ENCODE data around the gene KCTD21. TPM values are rescaled to one million over a fixed set of nuclear protein-coding genes. Genes with fewer than 3 reads are reported as not detected.
A peak's percentile ranks its signal among the peaks of the same experiment; 100 is the strongest.
"Not testable (repeated sequence)": the region's sequence is repeated elsewhere in the genome, so short reads cannot be mapped to it uniquely, and the experiment has no call there.

Gene KCTD21, protein sequence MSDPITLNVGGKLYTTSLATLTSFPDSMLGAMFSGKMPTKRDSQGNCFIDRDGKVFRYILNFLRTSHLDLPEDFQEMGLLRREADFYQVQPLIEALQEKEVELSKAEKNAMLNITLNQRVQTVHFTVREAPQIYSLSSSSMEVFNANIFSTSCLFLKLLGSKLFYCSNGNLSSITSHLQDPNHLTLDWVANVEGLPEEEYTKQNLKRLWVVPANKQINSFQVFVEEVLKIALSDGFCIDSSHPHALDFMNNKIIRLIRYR
- 2.8 and 3.2 TPM in 2 replicates for total RNA-seq (2014; rRNA removed; shearing (Covaris generic))

DNA sequence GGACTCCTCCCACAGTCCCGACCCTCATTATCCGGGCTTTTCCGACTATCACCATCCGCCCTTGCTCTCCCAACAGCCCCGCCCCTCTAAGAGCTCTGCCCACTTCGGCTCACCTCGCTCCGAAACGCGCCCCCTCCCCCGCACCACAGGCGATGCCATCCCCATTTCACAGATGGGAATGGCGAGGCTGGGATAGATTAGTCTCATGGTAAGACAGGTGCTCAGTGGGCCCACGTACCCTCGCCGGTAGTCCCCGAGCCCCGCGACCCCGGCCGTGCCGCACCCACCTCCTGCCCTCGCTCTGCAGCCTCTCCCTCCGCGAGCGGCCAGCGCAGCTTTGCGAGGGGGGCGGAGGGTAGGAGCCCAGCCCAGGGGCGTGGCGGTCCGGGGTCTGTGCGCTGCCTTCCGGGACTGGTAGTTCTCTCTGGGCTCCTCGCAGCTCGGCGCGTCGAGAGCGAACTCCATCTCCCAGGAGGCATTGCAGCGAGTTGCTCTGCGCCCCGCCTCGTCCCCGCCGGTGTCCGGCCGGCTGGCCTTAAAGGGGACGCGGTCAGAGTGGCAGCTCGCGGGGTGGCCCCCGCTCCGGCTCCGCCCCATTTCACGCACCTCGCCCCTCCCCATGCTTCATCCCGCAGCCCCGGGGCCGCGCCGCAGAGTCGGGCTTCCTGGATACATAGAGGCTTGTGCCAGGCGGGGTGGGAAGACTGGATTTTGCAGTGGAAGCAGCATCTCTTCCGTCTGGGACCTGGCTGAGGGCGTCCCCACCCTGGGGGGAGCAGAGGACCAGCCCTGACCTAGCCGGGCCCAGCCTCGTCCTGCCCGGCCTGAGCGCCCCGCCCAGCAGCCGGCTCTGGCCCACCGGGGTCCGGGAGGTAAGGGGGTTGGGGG lies at the start of gene KCTD21, which contains the start of gene USP35:
Gene KCTD21, minus strand, starts transcription at position 341 of the 888 bp plus-strand sequence. CDS start 14,072 bp downstream, outside the sequence.
Gene USP35, plus strand, starts transcription at position 634 of the 888 bp plus-strand sequence. CDS start 7,327 bp downstream, outside the sequence.
- Histone ChIP-seq H3K4me3 (ENCODE audit: insufficient read depth, low read depth, low read length) (peak within 1 kb of the TSS; percentile 66), H3K27me3 (ENCODE audit: control insufficient read depth, insufficient read depth, low read length) (peaks cover 6% of the 10 kb centered on the region; the same call in 1 of the 2 replicates), H3K36me3 (replicated peaks; ENCODE audit: control insufficient read depth, insufficient read depth, low read length) (no peaks in the 10 kb centered on the region)
- peak; percentile 99 for DNase-seq

DNA sequence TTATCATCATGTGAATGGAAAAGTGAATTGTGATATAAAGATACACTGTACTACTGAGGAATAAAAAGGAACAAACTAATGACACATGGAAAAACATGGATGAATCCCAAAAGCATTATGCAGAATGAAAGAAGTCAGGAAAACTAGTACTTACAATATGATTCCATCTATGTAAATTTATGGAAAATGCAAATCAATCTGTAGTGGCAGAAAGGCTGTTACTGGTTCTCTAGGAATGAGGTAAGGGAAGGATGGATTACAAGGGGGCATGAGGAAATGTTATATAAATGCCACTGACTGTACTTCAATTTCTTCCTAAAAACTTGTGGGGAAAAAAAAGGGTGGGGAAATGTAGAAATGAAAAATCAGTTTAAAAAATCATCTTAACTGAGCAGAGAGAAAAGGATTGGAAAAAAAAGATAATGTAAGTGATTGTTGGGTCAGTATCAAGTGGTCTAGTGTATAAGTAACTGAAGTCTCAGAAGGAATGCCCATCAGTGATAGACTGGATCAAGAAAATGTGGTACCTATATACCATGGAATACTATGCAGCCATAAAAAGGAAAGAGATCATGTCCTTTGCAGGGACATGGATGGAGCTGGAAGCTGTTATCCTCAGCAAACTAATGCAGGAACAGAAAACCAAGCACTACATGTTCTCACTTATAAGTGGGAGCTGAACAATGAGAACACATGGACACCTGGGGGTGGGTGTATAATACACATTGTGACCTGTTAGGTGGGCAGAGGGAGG lies 49.0 kb upstream of the KCTD21 start:
- Histone ChIP-seq H3K27me3 (ENCODE audit: control insufficient read depth, insufficient read depth, low read length) (no peaks in the 10 kb centered on the region), H3K4me3 (ENCODE audit: insufficient read depth, low read depth, low read length) (no peak overlapping the region), H3K36me3 (replicated peaks; ENCODE audit: control insufficient read depth, insufficient read depth, low read length) (no peaks in the 10 kb centered on the region)
- DNase-seq: no peak

DNA sequence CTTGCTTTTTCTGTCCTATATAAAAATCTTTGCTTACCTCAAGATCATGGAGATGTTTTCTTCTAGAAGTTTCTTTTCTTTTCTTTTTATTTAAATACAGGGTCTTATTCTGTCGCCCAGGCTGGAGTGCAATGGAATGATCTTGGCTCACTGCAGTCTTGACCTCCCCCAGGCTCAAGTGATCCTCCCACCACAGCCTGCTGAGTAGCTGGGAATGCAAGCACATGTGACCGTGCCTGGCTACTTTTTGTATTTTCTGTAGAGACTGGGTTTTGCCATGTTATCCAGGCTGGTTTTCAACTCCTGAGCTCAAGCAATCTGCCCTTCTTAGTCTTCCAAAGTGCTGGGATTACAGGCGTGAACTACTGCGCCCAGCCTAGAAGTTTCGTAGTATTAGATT lies 45.6 kb upstream of the KCTD21 start:
- DNase-seq: no peak

DNA sequence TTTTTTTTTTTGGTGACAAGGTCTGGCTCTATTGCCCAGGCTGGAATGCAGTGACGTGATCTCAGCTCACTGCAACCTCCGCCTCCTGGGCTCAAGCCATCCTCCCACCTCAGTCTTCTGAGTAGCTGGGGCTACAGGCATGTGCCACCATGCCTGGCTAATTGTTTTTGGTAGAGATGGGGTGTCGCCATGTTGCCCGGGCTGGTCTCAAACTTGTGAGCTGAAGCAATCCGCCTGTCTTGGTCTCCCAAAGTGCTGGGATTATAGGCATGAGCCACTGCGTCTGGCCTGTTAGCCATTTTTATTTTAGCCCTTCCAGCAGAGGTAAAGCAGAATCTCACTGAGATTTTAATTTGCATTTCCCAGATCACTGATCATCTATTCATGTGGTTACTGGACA lies 44.6 kb upstream of the KCTD21 start:
- H3K4me3 ChIP-seq (ENCODE audit: insufficient read depth, low read depth, low read length); H3K27me3 ChIP-seq (ENCODE audit: control insufficient read depth, insufficient read depth, low read length); DNase-seq; H3K36me3 ChIP-seq (replicated peaks; ENCODE audit: control insufficient read depth, insufficient read depth, low read length): not testable (repeated sequence)

More for the DNA sequence above, 45.6 kb upstream of the KCTD21 start:
- Histone ChIP-seq H3K36me3 (replicated peaks; ENCODE audit: control insufficient read depth, insufficient read depth, low read length) (no peaks in the 10 kb centered on the region), H3K4me3 (ENCODE audit: insufficient read depth, low read depth, low read length) (no peak overlapping the region), H3K27me3 (ENCODE audit: control insufficient read depth, insufficient read depth, low read length) (no peaks in the 10 kb centered on the region)

DNA sequence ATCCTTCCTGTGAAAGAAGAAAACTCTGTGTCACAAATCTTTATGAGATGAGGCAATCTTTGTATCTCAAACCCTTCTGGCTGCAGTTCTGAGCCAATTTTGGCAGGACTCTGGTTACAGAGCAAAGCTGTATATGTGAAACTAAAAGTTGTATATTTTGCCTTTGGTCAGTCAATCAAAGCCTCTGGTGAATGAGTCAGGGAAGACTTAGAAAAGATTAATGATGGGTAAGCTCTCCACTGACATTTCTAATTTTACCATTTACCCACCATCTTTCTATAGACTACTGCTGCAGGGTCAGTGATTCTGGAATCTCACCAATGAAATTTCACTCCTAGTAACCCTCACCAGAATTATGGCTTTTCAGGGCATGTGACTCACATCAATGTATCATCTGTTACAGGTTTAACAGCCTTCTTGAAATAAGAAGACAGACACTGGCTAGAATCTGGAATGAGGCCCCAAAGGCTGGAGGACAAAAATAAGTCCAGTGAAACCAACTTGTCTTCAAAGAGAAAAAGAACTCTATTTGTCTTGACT lies 43.6 kb upstream of the KCTD21 start:
- Histone ChIP-seq H3K36me3 (replicated peaks; ENCODE audit: control insufficient read depth, insufficient read depth, low read length) (no peaks in the 10 kb centered on the region), H3K4me3 (ENCODE audit: insufficient read depth, low read depth, low read length) (no peak overlapping the region), H3K27me3 (ENCODE audit: control insufficient read depth, insufficient read depth, low read length) (no peaks in the 10 kb centered on the region)
- DNase-seq: no peak

DNA sequence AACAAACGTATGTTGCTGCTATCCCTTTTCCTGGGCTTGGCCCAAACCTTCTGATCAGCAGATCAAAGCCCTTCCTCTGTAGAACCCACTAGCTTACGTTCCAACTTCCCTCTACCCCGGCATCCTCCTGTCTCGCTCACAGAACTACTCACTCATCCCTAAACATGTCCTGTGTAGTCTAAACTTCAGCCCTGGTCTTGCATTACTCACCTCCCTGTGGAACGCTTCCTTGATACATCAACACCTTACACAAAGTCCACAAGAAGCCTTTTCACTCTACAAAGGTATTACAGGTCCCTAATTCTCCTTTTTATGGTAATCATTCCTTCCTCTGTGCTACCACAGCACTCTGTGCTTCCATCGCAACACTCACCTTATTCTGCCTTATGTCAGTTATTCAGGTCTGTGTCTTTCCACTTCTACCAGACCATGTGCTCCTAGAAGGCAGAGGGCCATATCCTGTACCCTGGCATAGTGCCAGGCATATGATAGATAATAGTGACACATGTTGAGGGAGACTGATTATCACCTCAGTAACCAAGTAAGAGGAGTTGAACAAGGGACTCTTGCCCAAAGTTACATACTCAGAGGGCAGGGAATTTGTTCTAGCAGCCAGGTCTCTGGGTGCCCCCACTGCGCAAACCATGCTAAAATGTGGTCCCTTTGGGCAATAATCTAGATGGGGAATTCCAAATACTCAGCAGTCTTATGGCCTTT lies 41.9 kb upstream of the KCTD21 start:
- no peak for DNase-seq
- no peak overlapping the region for H3K4me3 ChIP-seq (ENCODE audit: insufficient read depth, low read depth, low read length)
- H3K36me3 ChIP-seq (replicated peaks; ENCODE audit: control insufficient read depth, insufficient read depth, low read length): no peaks in the 10 kb centered on the region
- H3K27me3 ChIP-seq (ENCODE audit: control insufficient read depth, insufficient read depth, low read length): no peaks in the 10 kb centered on the region

DNA sequence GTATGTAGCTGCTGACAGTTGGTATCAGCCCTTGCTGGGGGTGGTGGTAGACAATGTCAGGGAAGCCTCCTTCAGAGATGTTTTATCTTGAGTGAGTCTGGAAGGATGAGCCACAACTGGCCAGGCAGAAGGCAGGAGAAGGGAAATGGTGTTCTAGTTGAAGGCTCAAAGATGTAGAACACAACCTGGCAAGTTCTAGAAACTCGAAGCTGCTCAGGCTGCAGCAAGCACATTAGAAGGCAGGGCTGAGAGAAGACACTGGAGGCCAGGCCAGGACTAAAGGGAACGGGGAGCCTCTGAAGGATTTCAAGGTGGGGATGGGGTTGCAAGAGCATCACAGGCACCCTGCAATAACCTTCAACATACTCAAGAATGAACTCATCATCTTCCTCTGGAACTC lies 40.7 kb upstream of the KCTD21 start:
- H3K4me3 ChIP-seq (ENCODE audit: insufficient read depth, low read depth, low read length): no peak overlapping the region
- DNase-seq: no peak
- H3K36me3 ChIP-seq (replicated peaks; ENCODE audit: control insufficient read depth, insufficient read depth, low read length): 0 out of 2 replicates have a peak, but pooled peaks cover 1% of the 10 kb centered on the region
- H3K27me3 ChIP-seq (ENCODE audit: control insufficient read depth, insufficient read depth, low read length): no peaks in the 10 kb centered on the region

DNA sequence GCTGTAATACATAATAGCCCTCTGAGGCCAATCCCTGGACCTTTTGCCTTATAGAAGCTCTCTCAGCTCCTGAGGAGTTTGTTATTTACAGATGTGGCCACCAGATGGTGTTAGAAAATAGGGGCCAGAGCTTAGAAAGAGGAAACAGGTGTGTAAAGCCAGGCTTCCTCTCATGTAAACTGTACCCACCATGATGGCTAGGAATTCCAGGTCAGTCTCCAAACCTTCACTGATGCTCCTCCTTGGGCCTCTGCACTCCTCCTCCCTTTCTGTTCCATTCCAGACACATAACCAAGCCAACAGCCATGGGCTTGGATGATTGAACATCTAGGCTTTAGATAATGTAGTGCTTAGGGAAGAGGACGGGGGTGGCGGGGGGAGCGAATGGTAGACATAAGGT lies 40.0 kb upstream of the KCTD21 start:
- Histone ChIP-seq H3K27me3 (ENCODE audit: control insufficient read depth, insufficient read depth, low read length) (no peaks in the 10 kb centered on the region), H3K36me3 (replicated peaks; ENCODE audit: control insufficient read depth, insufficient read depth, low read length) (0 out of 2 replicates have a peak, but pooled peaks cover 1% of the 10 kb centered on the region), H3K4me3 (ENCODE audit: insufficient read depth, low read depth, low read length) (no peak overlapping the region)
- peak; percentile 80 for DNase-seq

DNA sequence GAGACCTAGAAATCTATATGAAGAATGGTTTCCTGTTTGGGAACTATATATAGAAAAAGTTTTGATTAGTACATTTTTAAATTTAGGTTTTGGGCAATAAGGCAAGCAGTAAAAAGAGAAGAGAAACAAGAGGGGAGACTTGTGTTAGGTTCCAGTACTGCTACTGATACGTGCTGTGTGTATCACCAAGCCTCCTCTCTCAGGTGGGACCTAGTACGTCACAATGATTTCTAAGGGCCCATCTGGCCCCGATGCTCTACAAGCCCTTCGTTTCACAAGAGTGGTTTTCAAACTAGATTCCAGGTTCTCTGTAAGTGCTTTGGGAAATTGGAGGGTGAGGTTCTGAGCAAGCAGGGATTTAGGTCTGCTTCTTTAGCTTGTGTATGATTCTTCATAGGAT lies 39.5 kb upstream of the KCTD21 start:
- no peak for DNase-seq
- Histone ChIP-seq H3K27me3 (ENCODE audit: control insufficient read depth, insufficient read depth, low read length) (no peaks in the 10 kb centered on the region), H3K4me3 (ENCODE audit: insufficient read depth, low read depth, low read length) (no peak overlapping the region), H3K36me3 (replicated peaks; ENCODE audit: control insufficient read depth, insufficient read depth, low read length) (0 out of 2 replicates have a peak, but pooled peaks cover 1% of the 10 kb centered on the region)

DNA sequence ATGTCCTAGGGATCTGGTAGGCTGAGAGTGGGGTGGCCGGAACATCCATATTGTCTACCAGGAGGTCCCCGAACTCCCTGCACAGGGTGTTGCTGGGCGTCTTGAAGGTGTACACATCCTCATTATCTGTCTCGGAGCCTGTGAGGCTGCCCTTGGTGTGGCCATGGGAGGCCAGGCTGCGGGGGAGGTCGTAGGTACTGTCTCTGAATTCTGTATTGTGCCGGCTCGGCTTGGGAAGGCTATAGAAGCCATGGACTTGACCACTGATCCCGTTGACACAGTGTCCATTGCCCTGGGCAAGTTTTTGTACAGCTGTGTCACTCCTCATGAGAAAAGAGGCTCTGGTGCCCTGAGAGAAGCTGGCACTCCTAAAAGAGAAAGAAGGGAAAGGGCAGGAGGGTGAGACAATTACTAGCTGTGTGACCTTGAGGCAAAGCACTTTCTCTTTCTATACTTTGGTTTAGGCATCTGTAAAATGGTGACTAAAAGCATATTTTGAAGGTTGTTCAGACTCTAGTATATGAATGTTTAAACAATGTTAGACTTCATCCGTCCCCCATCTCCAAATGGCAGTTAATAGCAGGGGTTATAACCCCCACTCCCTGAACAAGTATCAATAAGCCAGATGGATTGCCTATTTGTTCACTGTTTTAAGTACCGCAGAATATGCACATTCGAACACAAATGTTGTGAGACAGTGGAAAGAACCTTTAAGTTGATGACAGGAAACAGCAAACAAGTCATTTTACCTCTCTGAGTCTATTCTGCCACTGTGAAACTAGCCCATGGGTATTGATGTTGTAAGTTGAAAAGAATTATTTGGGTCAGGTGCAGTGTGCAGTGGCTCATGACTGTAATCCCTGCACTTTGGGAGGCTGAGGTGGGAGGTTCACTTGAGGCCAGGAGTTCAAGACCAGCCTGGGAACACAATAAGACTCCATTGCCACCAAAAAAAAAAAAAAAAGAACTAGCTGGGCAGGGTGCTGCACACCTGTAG lies 38.6 kb upstream of the KCTD21 start:
- DNase-seq: no peak
- Histone ChIP-seq H3K4me3 (ENCODE audit: insufficient read depth, low read depth, low read length) (no peak overlapping the region), H3K36me3 (replicated peaks; ENCODE audit: control insufficient read depth, insufficient read depth, low read length) (0 out of 2 replicates have a peak, but pooled peaks cover 1% of the 10 kb centered on the region), H3K27me3 (ENCODE audit: control insufficient read depth, insufficient read depth, low read length) (no peaks in the 10 kb centered on the region)

DNA sequence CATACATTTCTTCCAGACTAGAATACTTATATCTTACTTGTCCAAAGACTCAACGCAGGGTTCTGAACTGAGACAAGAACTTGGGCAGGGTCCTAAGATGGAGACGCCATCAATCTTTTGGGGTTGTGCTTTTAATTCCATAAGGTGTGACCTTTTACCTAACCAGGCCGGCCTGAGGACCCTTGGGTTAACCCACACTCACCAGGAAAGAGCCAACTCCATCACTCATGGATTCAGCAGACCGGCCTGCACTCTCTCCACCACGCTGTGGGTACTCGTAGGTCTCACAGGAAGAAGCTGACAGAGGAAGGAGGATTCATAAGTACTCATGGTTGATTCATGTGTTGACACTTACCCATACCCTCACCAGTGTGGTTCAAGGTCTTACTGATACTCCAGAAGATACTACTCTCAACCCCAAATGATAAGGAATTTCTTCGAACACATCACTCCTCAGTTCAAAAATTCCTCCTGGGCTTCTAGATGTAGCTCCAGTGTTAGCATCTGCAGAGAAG lies 36.5 kb upstream of the KCTD21 start:
- H3K36me3 ChIP-seq (replicated peaks; ENCODE audit: control insufficient read depth, insufficient read depth, low read length): peaks cover 1% of the 10 kb centered on the region; the same call in 1 of the 2 replicates
- H3K27me3 ChIP-seq (ENCODE audit: control insufficient read depth, insufficient read depth, low read length): no peaks in the 10 kb centered on the region
- H3K4me3 ChIP-seq (ENCODE audit: insufficient read depth, low read depth, low read length): no peak overlapping the region
- no peak for DNase-seq

DNA sequence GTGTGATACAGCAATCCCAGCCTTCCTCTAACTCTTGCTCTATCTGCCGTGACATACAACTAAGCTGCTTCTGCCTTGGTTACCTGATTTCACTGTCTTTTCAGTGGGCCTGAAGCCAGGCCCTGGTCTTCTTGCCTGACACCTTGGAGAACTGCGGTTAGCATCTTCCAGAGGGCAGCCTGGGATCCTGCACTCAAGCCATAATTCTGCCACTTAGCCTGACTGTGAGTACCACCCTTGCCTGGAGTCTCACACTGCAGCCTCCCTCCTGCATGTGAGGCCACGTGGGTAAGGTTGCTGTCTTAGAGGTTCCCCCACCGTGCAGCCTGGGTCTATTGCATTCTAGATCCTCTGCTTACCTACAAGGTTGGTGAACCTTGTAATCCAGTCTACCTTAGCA lies 36.1 kb upstream of the KCTD21 start:
- no peaks in the 10 kb centered on the region for H3K27me3 ChIP-seq (ENCODE audit: control insufficient read depth, insufficient read depth, low read length)
- H3K36me3 ChIP-seq (replicated peaks; ENCODE audit: control insufficient read depth, insufficient read depth, low read length): peaks cover 1% of the 10 kb centered on the region; the same call in 1 of the 2 replicates
- DNase-seq: no peak
- H3K4me3 ChIP-seq (ENCODE audit: insufficient read depth, low read depth, low read length): no peak overlapping the region
